Liver (tissue), 9 donors: Measurements from ENCODE around the gene UBAP2. TPM values are rescaled to one million over a fixed set of nuclear protein-coding genes. Genes with fewer than 3 reads are reported as not detected.

Experiments
- DNase-seq: peaks from one replicate; pipeline ENCODE4 v3.0.0-alpha.2; 2017; ENCODE audit warnings: low spot score
- H3K27ac ChIP-seq, 2 donors: one replicate each; pipeline ENCODE4 v1.7.0; 2013; ENCODE audit warnings: inconsistent platforms in 2 of 2, low read length in 2 of 2, control low read depth in 1 of 2, low read depth in 1 of 2, mild to moderate bottlenecking in 1 of 2
- H3K27me3 ChIP-seq, 4 donors: one replicate each; pipeline versions ENCODE4 v1.6.1 to v1.7.0; 2013; ENCODE audit warnings: low read length in 3 of 4, inconsistent platforms in 1 of 4, mild to moderate bottlenecking in 1 of 4, moderate library complexity in 1 of 4; ENCODE audit not compliant: control insufficient read depth in 4 of 4, insufficient read depth in 4 of 4
- H3K36me3 ChIP-seq, 4 donors: one replicate each; pipeline versions ENCODE4 v1.6.1 to v1.7.0; 2013; ENCODE audit warnings: low read length in 3 of 4, mild to moderate bottlenecking in 3 of 4, low read depth in 1 of 4, moderate library complexity in 1 of 4; ENCODE audit not compliant: control insufficient read depth in 4 of 4, insufficient read depth in 3 of 4
- H3K4me1 ChIP-seq, 4 donors: one replicate each; pipeline versions ENCODE4 v1.6.1 to v1.7.0; 2013; ENCODE audit warnings: low read length in 3 of 4, mild to moderate bottlenecking in 3 of 4, moderate library complexity in 1 of 4; ENCODE audit not compliant: control insufficient read depth in 4 of 4, insufficient read depth in 4 of 4
- H3K4me3 ChIP-seq, 3 donors: one replicate each; pipeline versions ENCODE4 v1.6.1 to v1.7.0; 2013; ENCODE audit warnings: low read length in 3 of 3, control low read depth in 1 of 3, low read depth in 1 of 3, mild to moderate bottlenecking in 1 of 3
- H3K9ac ChIP-seq, 2 donors: one replicate each; pipeline ENCODE4 v1.7.0; 2013; ENCODE audit warnings: low read length in 2 of 2, mild to moderate bottlenecking in 2 of 2, moderate library complexity in 2 of 2, control low read depth in 1 of 2, low read depth in 1 of 2
- H3K9me3 ChIP-seq, 4 donors: one replicate each; pipeline versions ENCODE4 v1.6.1 to v1.7.0; 2013; ENCODE audit warnings: low read length in 3 of 4; ENCODE audit not compliant: control insufficient read depth in 4 of 4
- EGR1 ChIP-seq, 2 donors: IDR thresholded peaks; 2 replicates each; pipeline ENCODE4 v1.6.1; 2016 to 2018; ENCODE audit warnings: antibody characterized with exemption in 2 of 2, low read depth in 2 of 2
- FOXA1 ChIP-seq: IDR thresholded peaks from 2 replicates; pipeline ENCODE4 v1.6.1; 2016; ENCODE audit warnings: antibody characterized with exemption
- FOXA2 ChIP-seq: IDR thresholded peaks from 2 replicates; pipeline ENCODE4 v1.6.1; 2016; ENCODE audit warnings: antibody characterized with exemption
- GABPA ChIP-seq, 2 donors: IDR thresholded peaks in 1 of 2; conservative IDR thresholded peaks in 1 of 2; 2 replicates each; pipeline ENCODE4 v1.6.1; 2016; ENCODE audit warnings: antibody characterized with exemption in 2 of 2, mild to moderate bottlenecking in 1 of 2, moderate library complexity in 1 of 2
- HNF4A ChIP-seq, 2 donors: conservative IDR thresholded peaks; 2 replicates each; pipeline ENCODE4 v1.6.1; 2016; ENCODE audit warnings: antibody characterized with exemption in 2 of 2, mild to moderate bottlenecking in 2 of 2
- HNF4G ChIP-seq: IDR thresholded peaks from 2 replicates; pipeline ENCODE4 v1.6.1; 2016; ENCODE audit warnings: antibody characterized with exemption
- JUND ChIP-seq, 2 donors: IDR thresholded peaks; 2 replicates each; pipeline ENCODE4 v1.6.1; 2016; ENCODE audit warnings: antibody characterized with exemption in 2 of 2
- NR2F2 ChIP-seq: IDR thresholded peaks from 2 replicates; pipeline ENCODE4 v1.6.1; 2016; ENCODE audit warnings: antibody characterized with exemption
- RAD21 ChIP-seq, 2 donors: IDR thresholded peaks; 2 replicates each; pipeline ENCODE4 v1.6.1; 2016; ENCODE audit warnings: antibody characterized with exemption in 2 of 2, mild to moderate bottlenecking in 2 of 2
- RXRA ChIP-seq, 2 donors: IDR thresholded peaks; 2 replicates each; pipeline ENCODE4 v1.6.1; 2017 to 2018; ENCODE audit warnings: antibody characterized with exemption in 2 of 2, mild to moderate bottlenecking in 1 of 2
- SP1 ChIP-seq: IDR thresholded peaks from 2 replicates; pipeline ENCODE4 v1.6.1; 2018; ENCODE audit warnings: antibody characterized with exemption, mild to moderate bottlenecking
- TAF1 ChIP-seq: conservative IDR thresholded peaks from 2 replicates; pipeline ENCODE4 v1.6.1; 2016; ENCODE audit warnings: antibody characterized with exemption, mild to moderate bottlenecking
- YY1 ChIP-seq: IDR thresholded peaks from 2 replicates; pipeline ENCODE4 v1.6.1; 2016; ENCODE audit warnings: antibody characterized with exemption, mild to moderate bottlenecking
- WGBS: extraction: QIAGEN DNeasy Blood & Tissue Kit; methylation state at CpG from one replicate; pipeline ENCODE4 v1.1.7; 2013; 5-methylcytosine and 5-hydroxymethylcytosine counted together
- polyA plus RNA-seq, 2 donors: library from polyadenylated mRNA; stranded (reverse) in 1 of 2; unstranded in 1 of 2; fragments of 200-250 nt in 1 of 2; fragments of >200 nt in 1 of 2; fragmentation: Nextera tagmentation in 1 of 2; extraction: Ambion mirVana in 1 of 2; gene quantifications; one replicate each; pipeline versions ENCODE4 v1.2.1 to v1.2.3, GENCODE V29; 2013 to 2015
- total RNA-seq, 2 donors: library from RNA; depleted of rRNA; stranded (reverse); fragments of >200 nt; gene quantifications; one replicate each; pipeline ENCODE4 v1.2.3, GENCODE V29; 2014
- TF ChIP-seq, protein P1 (sequence below): IDR thresholded peaks from 2 replicates; pipeline ENCODE4 v1.6.1; 2016; ENCODE audit warnings: antibody characterized with exemption
- TF ChIP-seq, protein P2 (sequence below): IDR thresholded peaks from 2 replicates; pipeline ENCODE4 v1.6.1; 2016; ENCODE audit warnings: antibody characterized with exemption
- TF ChIP-seq, protein P3 (sequence below): fragments of 150-350 bp; IDR thresholded peaks from 2 replicates; pipeline ENCODE4 v1.5.1; 2017; ENCODE audit warnings: improper control_type of control experiment, low read depth, low read length; ENCODE audit not compliant: missing input control
- TF ChIP-seq, protein P4 (sequence below): IDR thresholded peaks from 2 replicates; pipeline ENCODE4 v1.6.1; 2016; ENCODE audit warnings: antibody characterized with exemption
- TF ChIP-seq, protein P5 (sequence below): IDR thresholded peaks from 2 replicates; pipeline ENCODE4 v1.6.1; 2016; ENCODE audit warnings: antibody characterized with exemption, mild to moderate bottlenecking
- donor health status: healthy.
- donor health status: healthy.
- donor health status: healthy.
- donor health status: healthy.
- donor health status: healthy.

The UBAP2 gene
- total and polyA plus RNA-seq, 4 donors = 5.4 to 12.6 (median 8.3) TPM

DNA sequence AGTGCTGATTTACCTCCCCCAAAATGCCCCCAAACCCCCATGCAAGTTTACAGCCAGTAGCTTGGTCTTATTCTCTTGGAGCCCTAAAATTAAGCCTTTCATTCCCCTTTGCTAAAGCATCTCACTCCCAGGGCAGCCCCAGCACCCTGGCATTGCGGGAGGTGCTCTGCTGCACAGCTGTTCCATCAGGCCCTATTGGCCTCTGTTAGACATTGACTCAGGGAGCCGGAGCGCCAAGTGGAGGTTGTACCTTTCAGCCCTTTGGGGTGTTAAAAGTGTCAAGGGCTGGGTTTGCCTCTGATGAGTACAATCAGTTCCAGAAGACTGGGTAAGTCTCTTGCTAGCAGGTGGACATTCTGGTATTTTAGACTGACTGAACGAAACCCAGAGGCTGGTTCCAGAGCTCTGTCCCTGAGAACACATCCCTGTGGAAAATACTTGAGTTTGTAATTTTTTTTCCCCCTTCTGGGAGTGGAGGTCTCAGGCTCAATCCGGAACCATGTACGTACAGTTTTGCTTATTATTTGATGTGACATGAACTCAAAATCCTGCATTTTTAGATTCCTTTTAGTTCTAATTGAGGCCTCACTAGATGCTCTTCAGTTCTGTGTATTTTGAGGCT is 129.3 kb downstream of the UBAP2 start:
- WGBS = 93% methylated on average over 6 of the region's 6 CpGs
- no peak overlapping the region for H3K9ac ChIP-seq
- TF ChIP-seq YY1 (no peak), HNF4G (no peak), GABPA (IDR thresholded peaks at IDR 0.05 in 1 of 2, conservative IDR thresholded peaks at IDR 0.05 in 1 of 2) (no peak)
- H3K9me3 ChIP-seq = no peaks in the 10 kb centered on the region
- peaks cover 0 to 3% (median 0%) of the 10 kb centered on the region in 4 donors for H3K4me1 ChIP-seq
- H3K27ac ChIP-seq = no peak overlapping the region
- H3K27me3 ChIP-seq = no peaks in the 10 kb centered on the region
- peaks cover 16 to 67% (median 29%) of the 10 kb centered on the region in 4 donors for H3K36me3 ChIP-seq
- no peak for DNase-seq
- H3K4me3 ChIP-seq = no peak overlapping the region

DNA sequence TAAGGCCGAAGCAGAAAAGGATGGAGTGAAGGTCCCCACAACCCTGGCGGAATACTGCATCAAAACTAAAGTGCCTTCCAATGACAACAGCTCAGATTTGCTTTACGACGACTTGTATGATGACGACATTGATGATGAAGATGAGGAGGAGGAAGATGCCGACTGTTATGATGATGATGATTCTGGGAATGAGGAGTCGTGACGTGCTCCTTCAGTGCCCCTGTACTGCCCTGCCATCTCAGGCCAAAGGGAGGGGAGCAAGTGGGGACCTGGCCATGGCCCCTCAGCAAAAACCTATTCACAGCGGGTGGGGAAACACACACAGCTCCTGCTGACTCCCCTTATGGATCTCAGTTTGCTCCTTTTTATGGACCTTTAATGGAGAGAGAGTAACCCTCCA is 131.7 kb downstream of the UBAP2 start:
- 96% methylated on average over 9 of the region's 9 CpGs for WGBS
- no peak overlapping the region for H3K9ac ChIP-seq
- no peak overlapping the region for H3K4me3 ChIP-seq
- no peaks in the 10 kb centered on the region for H3K9me3 ChIP-seq
- no peak for DNase-seq
- no peaks in the 10 kb centered on the region for H3K27me3 ChIP-seq
- H3K36me3 ChIP-seq = peaks cover 9 to 60% (median 30%) of the 10 kb centered on the region in 4 donors
- H3K4me1 ChIP-seq = no peaks in the 10 kb centered on the region
- TF ChIP-seq EGR1 (IDR thresholded peaks at IDR 0.05; ENCODE audit: low read depth in 2 of 2) (no peak), HNF4G (no peak), FOXA2 (no peak), HNF4A (conservative IDR thresholded peaks at IDR 0.05) (no peak), RXRA (IDR thresholded peaks at IDR 0.05) (no peak), FOXA1 (no peak), RAD21 (IDR thresholded peaks at IDR 0.05) (no peak), SP1 (no peak), JUND (IDR thresholded peaks at IDR 0.05) (no peak), GABPA (IDR thresholded peaks at IDR 0.05 in 1 of 2, conservative IDR thresholded peaks at IDR 0.05 in 1 of 2) (no peak), TAF1 (no peak), NR2F2 (no peak), YY1 (no peak)
- TF ChIP-seq, protein P1, sequence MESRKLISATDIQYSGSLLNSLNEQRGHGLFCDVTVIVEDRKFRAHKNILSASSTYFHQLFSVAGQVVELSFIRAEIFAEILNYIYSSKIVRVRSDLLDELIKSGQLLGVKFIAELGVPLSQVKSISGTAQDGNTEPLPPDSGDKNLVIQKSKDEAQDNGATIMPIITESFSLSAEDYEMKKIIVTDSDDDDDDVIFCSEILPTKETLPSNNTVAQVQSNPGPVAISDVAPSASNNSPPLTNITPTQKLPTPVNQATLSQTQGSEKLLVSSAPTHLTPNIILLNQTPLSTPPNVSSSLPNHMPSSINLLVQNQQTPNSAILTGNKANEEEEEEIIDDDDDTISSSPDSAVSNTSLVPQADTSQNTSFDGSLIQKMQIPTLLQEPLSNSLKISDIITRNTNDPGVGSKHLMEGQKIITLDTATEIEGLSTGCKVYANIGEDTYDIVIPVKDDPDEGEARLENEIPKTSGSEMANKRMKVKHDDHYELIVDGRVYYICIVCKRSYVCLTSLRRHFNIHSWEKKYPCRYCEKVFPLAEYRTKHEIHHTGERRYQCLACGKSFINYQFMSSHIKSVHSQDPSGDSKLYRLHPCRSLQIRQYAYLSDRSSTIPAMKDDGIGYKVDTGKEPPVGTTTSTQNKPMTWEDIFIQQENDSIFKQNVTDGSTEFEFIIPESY = no peak
- TF ChIP-seq, protein P2, sequence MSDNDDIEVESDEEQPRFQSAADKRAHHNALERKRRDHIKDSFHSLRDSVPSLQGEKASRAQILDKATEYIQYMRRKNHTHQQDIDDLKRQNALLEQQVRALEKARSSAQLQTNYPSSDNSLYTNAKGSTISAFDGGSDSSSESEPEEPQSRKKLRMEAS = no peak
- TF ChIP-seq, protein P3, sequence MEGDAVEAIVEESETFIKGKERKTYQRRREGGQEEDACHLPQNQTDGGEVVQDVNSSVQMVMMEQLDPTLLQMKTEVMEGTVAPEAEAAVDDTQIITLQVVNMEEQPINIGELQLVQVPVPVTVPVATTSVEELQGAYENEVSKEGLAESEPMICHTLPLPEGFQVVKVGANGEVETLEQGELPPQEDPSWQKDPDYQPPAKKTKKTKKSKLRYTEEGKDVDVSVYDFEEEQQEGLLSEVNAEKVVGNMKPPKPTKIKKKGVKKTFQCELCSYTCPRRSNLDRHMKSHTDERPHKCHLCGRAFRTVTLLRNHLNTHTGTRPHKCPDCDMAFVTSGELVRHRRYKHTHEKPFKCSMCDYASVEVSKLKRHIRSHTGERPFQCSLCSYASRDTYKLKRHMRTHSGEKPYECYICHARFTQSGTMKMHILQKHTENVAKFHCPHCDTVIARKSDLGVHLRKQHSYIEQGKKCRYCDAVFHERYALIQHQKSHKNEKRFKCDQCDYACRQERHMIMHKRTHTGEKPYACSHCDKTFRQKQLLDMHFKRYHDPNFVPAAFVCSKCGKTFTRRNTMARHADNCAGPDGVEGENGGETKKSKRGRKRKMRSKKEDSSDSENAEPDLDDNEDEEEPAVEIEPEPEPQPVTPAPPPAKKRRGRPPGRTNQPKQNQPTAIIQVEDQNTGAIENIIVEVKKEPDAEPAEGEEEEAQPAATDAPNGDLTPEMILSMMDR = no peak
- TF ChIP-seq, protein P4, sequence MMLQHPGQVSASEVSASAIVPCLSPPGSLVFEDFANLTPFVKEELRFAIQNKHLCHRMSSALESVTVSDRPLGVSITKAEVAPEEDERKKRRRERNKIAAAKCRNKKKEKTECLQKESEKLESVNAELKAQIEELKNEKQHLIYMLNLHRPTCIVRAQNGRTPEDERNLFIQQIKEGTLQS = no peak
- TF ChIP-seq, protein P5, sequence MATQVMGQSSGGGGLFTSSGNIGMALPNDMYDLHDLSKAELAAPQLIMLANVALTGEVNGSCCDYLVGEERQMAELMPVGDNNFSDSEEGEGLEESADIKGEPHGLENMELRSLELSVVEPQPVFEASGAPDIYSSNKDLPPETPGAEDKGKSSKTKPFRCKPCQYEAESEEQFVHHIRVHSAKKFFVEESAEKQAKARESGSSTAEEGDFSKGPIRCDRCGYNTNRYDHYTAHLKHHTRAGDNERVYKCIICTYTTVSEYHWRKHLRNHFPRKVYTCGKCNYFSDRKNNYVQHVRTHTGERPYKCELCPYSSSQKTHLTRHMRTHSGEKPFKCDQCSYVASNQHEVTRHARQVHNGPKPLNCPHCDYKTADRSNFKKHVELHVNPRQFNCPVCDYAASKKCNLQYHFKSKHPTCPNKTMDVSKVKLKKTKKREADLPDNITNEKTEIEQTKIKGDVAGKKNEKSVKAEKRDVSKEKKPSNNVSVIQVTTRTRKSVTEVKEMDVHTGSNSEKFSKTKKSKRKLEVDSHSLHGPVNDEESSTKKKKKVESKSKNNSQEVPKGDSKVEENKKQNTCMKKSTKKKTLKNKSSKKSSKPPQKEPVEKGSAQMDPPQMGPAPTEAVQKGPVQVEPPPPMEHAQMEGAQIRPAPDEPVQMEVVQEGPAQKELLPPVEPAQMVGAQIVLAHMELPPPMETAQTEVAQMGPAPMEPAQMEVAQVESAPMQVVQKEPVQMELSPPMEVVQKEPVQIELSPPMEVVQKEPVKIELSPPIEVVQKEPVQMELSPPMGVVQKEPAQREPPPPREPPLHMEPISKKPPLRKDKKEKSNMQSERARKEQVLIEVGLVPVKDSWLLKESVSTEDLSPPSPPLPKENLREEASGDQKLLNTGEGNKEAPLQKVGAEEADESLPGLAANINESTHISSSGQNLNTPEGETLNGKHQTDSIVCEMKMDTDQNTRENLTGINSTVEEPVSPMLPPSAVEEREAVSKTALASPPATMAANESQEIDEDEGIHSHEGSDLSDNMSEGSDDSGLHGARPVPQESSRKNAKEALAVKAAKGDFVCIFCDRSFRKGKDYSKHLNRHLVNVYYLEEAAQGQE = no peak
- no peak overlapping the region for H3K27ac ChIP-seq
